WI38 (cell line): ENCODE measurements around the gene ZSWIM3.

Source experiments
- H3K4me3 ChIP-seq: 2 replicates; pipeline ENCODE4 v1.5.1; 2011; ENCODE audit warnings: low read depth, mild to moderate bottlenecking, control low read depth, low read length
- CTCF ChIP-seq: IDR thresholded peaks from 2 replicates; pipeline ENCODE4 v1.5.1; 2012; ENCODE audit warnings: low read depth, mild to moderate bottlenecking, control low read depth, low read length

ZSWIM3 gene

GRCh38 chr20:45840700-45841198 is 16.7 kb upstream of the ZSWIM3 start:
- no peak for TF ChIP-seq CTCF
- no peak overlapping the region for H3K4me3 ChIP-seq

- no peak for TF ChIP-seq CTCF
Observed at GRCh38 chr20:45841407-45842129, 15.8 kb upstream of the ZSWIM3 start.

GRCh38 chr20:45842169-45842812 is 15.1 kb upstream of the ZSWIM3 start:
- H3K4me3 ChIP-seq, result no peak overlapping the region
- no peak for TF ChIP-seq CTCF

More at GRCh38 chr20:45841407-45842129, 15.8 kb upstream of the ZSWIM3 start:
- no peak overlapping the region for H3K4me3 ChIP-seq

GRCh38 chr20:45843506-45843905 is 13.9 kb upstream of the ZSWIM3 start:
- TF ChIP-seq CTCF, result no peak
- no peak overlapping the region for H3K4me3 ChIP-seq

GRCh38 chr20:45845452-45845851 is 12.0 kb upstream of the ZSWIM3 start:
- H3K4me3 ChIP-seq, result no peak overlapping the region
- TF ChIP-seq CTCF, result no peak

- TF ChIP-seq CTCF, result no peak
- no peak overlapping the region for H3K4me3 ChIP-seq
Observed at GRCh38 chr20:45848421-45848820, 9.0 kb upstream of the ZSWIM3 start.

GRCh38 chr20:45848969-45849582 is 8.3 kb upstream of the ZSWIM3 start:
- no peak for TF ChIP-seq CTCF
- H3K4me3 ChIP-seq, result no peak overlapping the region
